GM18870 (cell line): Measurements from ENCODE around the gene AP3M1.
"Not testable (repeated sequence)": the region's sequence is repeated elsewhere in the genome, so short reads cannot be mapped to it uniquely, and the experiment has no call there.

Source experiments
- ATAC-seq: cut with Tn5 transposase; IDR thresholded peaks from one replicate; pipeline ENCODE4 v1.9.1; 2021; ENCODE audit warnings: moderate library complexity; ENCODE audit not compliant: unreplicated experiment

The AP3M1 gene

DNA sequence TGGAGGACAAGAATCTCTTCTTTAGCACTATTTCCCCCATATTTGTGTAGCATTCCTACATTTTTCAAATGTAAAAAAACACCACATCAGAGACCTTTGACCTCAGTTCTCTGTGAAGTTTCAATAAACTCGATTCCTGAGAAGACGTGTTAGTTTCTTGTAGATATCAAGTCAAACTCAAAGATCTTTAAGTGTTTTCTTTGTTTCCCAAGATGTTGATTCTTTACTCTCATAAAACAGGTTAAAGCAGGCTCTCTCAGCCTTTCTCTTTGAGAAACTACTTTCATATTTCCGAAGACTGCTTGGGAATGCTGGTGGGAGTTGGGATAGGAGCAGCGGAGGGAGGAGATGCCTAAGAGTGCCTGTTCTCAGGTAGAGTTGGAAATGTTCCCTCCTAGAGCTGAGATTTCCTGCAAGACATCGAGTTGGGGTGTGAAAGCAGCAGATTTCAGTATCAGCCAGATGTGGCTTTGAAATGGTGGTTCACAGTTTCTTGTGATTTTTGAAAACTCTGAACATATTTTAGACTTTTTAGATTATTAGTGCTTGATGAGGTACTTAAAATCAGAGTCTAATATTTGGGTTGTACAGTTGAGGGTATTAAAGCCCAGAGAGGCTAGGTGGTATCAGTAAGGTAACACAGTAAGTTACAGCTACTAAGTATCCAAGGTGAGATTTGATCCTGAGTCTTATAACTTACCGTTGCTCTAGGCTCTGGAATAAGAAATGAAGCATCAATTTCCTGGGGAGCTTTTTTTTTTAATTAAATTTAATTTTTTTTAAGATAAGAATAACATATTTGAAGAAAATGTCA, 14.3 kb upstream of the AP3M1 start:
- no peak for ATAC-seq

DNA sequence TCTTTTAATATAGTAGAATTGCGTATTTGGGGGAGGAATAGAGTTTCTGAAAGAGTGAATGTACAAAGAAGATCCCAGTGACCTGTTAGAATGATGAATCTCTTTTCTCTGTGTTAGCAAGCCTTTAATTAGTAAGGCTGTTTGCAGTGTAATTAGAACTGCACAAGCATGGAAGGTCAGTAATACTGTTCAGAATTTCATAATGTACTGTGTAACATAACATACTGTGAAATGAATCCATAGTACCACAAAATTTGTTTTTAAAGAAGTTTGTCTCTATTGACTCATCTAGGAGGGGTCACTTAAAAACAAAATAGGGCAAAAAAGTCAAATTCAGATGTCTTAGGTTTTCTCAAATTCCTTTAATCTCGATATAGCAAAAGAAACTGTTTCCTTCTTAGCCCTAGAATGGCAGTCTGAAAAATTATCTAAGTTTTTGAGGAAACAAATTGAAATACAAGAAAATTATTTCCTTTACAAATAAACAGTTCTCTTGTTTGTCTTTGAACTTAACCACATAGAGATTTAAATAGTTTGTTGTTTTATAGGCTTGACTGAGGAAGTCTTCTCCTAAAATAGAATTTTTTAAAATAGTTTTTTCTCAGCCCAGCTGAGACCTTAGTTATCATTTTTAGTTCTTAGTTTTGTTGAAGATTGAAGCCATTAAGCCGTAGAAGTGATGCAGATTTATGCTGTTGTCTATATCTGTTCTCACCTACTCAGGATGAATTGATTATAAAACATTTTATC, 12.9 kb upstream of the AP3M1 start:
- no peak for ATAC-seq

DNA sequence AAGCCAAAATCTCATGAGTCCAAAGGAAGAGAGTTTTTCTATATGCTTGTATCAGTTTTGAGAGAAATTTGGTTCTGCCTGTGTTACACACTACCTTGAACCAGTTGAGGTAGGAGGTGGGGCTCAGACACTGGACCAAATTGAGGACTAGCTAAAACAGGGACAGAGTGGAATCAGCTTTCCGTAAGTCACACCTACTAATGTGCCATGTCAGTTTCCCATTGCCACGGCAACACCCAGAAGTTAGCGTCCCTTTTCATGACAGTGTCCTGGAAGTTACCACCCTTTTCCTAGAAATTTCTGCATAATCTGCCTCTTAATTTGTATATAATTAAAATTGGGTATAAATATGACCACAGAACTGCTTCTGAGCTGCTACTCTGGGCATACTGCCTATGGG, 9.4 kb upstream of the AP3M1 start:
- ATAC-seq = no peak

DNA sequence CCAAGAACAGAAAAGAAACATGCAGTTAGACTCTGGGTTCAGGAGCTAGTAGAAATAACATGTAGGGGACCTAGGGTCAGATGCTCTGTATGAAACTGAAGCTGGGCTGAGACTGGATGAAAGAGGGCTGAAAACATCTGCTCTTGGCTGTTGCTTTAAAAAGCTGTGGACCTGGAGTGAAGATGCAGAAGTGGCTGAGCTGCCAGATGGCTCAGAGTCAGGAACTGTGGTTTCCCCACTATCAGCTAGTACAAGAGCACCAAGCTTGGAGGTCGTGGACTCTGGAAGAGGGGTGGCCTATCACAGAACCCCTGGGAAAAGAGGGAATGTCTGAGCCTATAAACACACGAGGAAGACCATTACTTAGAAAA, 6.3 kb upstream of the AP3M1 start:
- no peak for ATAC-seq

DNA sequence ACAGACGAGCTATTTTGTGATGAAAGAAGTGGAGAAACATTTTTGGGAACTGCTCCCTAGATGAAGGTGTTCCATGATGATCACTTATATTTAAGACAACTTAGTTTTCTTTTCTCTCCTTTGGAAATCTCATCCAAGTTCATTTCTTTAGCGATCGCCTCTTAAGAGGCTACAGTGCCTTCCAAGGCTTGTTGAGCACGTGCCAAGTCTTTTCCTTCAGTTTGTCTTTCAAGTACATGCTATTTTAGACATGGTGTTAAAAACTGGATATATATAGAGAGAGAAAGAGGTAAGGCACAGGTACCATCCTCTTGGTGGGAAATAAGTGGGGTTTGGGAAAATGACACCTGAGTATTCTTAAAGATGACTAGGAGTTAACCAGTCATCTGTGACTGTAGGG, 3.0 kb upstream of the AP3M1 start:
- ATAC-seq = no peak

DNA sequence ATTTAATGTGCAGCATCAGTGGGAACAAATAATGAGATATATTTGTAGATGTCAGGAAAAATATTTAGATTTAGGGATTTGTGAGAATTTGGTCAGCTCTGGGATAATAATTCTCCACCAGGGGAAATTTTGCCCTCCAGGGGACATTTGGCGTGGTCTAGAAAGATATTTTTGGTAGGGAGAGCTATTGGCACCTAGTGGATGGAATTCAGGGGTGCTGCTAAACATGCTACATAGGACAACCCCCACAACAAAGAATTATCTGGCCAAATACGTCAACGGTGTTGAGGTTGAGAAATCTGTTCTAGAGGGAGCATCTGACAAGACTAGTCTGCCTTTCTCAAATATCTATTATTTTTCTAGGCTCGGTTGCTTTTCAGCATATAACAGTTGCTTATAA, 2.5 kb upstream of the AP3M1 start:
- no peak for ATAC-seq

DNA sequence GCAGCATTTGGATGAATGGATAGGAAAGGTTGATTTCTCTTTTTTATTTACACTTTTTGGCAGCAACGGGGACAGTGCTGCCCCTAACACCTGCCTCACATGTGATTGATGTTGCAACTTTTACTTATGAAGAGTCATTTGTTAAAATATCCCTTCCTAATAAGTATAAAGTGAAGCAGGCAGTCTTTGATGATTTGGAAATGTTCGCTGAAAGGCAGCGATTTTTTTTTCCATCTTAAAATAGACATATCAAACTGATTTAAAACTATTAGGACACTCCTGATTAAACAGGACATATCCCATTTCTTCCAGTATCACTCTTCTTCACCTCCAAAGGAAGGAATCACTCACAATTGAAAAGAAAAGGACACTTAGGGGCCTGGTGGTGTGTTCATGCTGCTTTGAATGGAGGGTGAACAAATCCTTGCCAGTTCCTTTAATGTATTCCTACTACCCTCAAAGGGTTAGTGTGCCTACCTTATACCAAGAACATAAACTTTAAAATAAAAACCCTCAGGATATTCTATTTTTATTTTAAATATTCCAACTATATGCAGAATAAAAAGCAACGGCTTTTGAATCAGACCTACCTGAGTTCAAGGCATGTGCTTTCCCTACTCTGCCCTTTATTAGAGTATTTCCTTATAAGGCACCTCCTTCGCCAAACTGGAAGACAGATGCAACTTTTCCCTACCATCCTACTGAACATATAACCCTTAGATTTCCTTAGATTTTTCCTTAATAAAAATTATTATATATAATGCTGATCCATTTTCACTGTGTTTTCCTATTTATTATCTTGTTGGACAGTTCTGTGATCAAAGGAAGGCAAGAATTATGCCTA, 1.5 kb upstream of the AP3M1 start:
- ATAC-seq = no peak

DNA sequence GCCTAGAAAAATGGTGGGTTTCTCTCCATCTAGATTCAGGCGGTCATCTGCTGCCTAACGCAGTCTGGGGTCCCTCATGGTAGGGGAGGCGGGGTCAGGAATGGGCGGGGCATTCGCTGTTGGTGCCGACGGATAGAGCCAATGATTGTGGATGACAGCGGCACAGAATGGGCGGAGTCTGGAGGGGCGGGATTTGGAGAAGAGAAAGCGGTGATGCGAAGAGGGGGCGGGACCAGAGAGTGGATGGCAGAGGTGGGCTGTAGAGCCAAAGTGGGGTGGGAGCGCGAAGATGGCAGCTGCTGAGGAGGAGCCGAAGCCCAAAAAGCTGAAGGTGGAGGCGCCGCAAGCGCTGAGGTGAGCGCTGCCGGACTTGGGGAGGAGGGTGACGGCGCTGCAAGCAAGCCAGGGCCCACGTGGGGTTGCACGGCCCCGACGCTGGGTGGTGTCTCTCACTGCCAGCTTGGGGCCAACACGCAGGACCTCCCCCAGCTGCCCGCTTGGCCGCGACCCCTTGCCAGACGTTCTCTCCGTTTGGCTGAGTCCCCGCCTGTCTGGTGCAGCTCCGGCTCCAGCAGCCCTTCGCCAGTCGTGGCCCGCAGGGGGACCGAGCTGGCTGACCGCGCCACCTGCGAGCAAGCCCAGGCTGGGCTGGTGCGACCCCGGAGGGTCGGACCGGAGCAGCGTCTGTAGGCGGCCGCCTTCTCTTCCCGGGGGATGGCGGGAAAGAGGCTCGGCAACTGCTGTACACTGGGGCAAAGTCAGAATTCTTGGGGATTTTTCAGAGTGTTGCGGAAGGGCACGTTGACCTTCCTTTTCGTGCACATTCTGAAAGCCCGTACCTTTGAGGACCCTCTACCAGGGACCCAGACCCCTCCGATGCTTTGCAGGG, 606 bp upstream of the AP3M1 start, which contains the start of gene ADK:
Gene ADK (plus strand): TSS at position 232 of the 889 bp plus-strand sequence. CDS start 58 bp downstream, at position 290.
- ATAC-seq = peak; percentile 77

DNA sequence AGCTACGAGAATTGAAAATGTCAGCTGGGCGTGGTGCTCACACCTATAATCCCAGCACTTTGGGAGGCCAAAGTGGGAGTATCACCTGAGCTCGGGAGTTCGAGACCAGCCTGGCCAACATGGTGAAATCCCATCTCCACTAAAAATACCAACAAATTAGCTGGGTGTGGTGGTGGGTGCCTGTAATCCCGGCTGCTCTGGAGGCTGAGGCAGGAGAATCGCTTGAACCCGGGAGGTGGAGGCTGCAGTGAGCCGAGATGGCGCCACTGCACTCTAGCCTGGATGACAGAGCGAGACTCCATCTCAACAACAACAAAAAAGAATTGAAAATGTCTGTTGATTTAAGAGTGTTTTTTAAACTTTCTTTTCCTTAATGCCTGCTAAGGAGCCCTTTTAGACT, 3.6 kb downstream of the AP3M1 start:
- not testable (repeated sequence) for ATAC-seq

DNA sequence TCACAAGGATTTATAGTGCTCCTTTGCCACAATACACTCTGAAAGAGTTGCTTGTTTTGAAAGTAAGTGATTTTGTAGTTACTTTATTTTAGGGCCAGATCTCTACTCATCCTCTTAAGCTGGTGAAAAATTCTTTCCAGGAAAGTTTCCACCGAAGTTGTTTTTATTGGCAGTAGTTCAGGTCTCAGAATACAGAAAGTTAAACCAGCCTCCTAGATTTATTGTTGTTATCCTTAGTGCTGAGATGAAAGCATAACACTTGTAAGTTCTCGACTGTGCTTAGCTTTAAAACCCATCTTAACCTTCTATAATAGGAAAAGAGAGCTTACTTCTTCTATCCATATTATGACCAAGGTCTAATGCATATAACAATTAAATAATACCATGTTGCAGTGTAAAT, 5.5 kb downstream of the AP3M1 start:
- no peak for ATAC-seq

DNA sequence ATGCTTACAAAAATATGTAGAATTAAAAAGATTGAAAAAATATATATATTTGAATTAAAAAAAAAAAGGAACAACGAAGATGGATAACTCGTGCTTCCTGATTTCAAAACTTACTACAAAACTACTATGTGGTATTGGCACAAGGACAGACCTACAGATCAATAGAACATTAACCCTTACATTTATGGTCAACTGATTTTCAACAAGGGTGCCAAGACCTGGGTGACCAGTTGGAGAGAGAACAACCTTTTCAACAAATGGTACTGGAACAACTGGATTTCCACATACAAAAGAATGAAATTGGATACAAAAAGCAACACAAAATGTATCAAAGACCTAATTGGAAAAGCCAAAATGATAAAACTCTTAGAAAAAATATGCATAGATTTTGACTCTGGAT, 10.1 kb downstream of the AP3M1 start:
- no peak for ATAC-seq

DNA sequence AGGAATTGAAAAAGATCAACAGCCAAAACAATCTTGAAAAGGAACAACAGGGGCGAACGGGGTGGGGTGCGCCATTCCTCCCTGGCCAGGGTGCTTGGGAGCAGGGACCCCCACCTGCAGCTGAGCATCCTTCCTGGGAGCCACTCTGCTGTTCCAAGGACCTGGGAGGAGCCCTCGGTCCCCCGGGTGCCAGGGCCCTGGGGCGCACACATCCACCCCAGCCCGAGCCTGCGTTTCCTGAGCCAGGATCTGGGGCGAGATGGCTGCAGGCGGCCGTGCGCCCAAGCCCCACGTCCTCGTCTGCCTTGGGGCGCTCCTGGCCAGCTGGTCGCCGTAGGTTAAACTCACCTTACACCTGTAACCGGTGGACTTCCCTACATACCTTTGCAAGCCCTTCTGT, 10.6 kb downstream of the AP3M1 start:
- ATAC-seq = no peak

DNA sequence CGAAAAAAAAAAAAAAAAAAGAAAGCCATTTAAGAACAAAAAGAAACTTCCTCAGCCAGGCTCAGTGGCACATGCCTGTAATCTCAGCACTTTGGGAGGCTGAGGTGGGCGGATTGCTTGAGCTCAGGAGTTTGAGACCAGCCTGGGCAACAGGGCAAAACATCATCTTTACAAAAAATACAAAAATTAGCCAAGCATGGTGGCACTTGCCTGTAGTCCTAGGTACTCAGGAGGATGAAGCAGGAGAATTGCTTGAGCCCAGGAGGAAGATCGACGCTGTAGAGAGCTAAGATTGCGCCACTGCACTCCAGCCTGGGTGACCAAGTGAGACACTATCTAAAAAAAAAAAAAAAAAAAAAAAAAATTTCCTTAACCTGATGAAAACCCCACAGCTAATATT, 12.0 kb downstream of the AP3M1 start:
- ATAC-seq = not testable (repeated sequence)

DNA sequence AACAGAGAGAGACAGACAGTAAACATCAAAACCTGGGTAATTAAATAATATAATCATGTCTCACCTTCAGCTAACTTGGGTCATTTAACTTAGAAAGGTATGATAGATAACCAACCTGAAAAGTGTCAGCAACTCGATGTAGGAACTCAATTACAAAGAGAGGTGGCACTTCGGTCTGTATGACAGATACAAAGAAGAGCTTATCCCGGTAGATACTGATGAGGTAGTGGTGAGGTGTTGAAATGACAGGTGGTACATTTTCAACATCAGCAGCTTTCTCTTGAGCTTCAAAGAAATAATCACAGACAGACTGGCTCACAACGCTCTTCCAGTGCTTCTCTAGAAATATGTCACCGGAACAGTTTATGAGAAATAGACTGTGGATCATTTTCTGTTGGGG, 12.6 kb downstream of the AP3M1 start:
- no peak for ATAC-seq

DNA sequence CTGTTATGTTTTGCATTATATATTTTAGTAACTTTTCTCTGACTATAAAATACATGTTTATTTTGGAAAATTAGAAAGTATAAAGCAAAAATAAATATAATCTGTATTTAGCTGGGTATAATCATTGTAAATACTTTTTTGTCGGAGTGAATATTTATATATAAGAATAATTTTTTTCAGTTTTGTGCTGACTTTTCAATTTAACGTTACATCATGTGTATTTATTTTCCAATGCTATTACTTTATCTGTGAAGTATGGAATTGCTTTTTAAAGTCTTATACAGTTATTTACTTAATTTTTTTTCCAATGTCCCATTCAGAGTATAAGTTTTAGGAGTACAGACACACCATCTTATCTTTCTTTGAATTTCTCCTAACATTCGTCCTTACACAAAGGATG, 15.2 kb downstream of the AP3M1 start:
- ATAC-seq = no peak

DNA sequence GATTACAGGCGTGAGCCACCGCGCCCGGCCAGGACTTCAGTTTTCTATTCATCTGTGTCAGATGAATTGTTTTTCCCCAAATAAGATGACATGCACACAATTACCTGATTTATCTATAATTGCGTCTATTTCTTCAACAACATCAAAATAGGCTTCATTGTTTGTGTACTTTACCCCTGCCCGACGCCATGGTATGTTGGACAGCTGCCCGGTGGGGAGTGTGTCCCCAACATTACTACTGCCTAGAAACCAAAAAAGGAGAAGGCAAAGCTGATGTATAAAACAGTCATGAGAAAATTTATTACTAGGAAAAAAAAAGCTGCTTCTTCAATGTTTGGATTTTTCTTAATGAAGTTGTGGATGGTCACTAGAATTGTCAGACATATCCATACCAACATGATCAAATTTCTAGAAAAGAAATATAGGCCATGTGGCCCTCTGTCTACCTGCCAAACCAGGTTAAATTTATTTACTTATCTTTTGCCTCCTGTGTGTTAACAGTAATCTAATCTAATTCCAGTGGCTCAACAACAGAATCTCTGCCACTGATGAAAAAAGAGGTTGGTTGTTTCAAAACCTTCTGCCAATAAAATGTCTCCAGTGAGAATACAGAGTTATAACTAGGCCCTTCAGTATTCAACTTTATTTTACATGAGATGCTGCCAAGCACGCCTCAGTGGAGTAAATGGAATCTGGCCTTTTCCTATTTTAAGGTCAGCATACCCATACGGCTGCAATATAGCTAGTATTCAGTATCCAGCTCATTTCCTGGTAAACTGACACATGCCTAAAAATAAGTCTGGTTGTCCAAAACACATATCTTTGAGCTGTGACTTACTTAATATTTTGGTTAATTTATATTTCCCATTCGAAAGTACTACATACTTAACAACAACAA, 16.5 kb downstream of the AP3M1 start:
- no peak for ATAC-seq

DNA sequence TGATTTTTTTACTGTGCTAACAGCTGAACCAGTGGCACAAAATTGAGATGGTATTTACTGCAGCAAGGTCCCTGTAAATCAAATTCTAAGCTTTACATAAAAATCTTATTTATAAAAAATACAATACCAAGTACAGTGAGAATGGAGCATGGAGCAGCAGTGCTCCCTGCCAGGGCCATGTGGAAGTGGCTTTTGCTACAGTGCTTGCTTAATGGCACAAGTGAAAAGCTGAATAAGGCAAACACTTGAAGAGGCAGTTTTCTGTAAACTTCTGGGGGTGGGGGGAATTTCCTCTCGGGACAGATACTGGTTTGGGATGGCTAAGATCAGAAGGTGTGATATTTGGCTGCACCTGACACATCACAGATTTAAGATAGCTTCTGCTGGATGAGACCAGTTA, 27.5 kb downstream of the AP3M1 start:
- no peak for ATAC-seq

DNA sequence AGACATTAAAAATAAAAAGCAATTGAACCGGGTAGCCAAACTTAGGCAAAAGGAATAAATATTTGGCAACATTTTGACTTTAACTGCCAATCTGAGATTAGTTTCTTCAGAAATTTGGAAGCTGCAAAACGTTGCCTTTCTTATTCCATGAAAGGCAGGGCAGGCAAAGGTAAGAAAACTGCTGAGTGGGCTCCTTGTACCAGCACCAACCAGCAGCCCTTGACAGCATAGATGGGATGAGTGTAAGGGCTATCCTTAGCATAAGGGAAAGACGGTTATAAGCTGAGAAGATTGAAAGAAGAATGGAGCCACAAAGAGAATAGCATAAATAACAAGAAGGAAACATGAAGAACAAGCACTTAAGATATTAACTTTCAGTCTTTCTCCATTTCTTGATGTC, 28.6 kb downstream of the AP3M1 start:
- no peak for ATAC-seq

DNA sequence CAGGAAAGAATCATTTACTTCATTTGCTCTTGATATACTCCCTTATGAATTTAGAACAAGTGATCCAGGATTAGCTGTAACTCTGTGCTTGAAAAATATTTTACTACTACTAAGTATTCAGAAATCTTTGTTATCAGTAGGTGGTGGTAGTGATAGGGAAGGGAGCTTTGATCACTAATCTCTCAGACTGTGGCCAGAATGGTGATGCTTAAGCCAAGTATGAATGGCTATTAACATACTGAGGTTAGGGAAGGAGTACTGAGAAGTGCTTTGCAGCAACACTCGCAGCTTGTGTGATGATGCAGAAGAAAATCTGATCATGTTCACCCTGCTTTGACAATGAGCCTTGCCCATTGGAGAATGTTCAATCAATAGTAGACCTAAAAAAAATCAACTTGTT, 29.3 kb downstream of the AP3M1 start:
- ATAC-seq = no peak

DNA sequence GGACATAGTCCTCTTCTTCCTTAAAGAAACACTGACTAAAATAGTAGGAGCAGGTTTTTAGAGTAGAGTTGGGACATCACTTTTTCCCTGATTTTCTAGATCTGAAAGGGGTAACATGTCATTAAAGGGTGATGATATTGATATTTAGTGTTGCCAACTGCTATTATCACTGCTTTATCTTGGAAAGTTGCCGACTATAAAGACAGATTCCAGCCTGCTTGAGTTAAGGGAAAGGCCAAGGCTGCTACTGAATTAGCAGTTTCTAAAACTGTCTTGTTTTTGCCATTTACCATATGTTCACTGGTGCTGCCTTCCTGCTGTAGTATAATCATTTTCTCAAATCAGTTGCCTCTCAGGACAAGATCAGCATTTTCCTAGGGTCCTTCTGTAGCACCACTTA, 29.7 kb downstream of the AP3M1 start:
- ATAC-seq = no peak
